ENCODE data around the gene WNT3A. TPM values are rescaled to one million over a fixed set of nuclear protein-coding genes. Genes with fewer than 3 reads are reported as not detected.

WNT3A gene
- polyA plus RNA-seq, 1 donor = not detected

GRCh38 chr1:228065543-228066347, 58.9 kb downstream of the WNT3A start:
- WGBS (ENCODE audit: insufficient coverage, low lambda C conversion rate) = no CpG with 5 or more reads among the region's 15 CpGs
- DNase-seq = no peak
- peaks cover 65% of the 10 kb centered on the region for H3K27me3 ChIP-seq (ENCODE audit: control insufficient read depth, insufficient read depth, low read length)
- no peak overlapping the region for H3K4me3 ChIP-seq (ENCODE audit: low read length)
- no peak overlapping the region for H3K27ac ChIP-seq (ENCODE audit: low read length)
- peaks cover 3% of the 10 kb centered on the region for H3K4me1 ChIP-seq (ENCODE audit: control insufficient read depth, insufficient read depth, low read length)
- H3K9me3 ChIP-seq (ENCODE audit: control insufficient read depth, low read depth, low read length) = no peaks in the 10 kb centered on the region
- no peaks in the 10 kb centered on the region for H3K36me3 ChIP-seq (ENCODE audit: control insufficient read depth, insufficient read depth, low read length)

- Histone ChIP-seq H3K4me1 (ENCODE audit: control insufficient read depth, insufficient read depth, low read length) (no peaks in the 10 kb centered on the region), H3K4me3 (ENCODE audit: low read length) (no peak overlapping the region), H3K9me3 (ENCODE audit: control insufficient read depth, low read depth, low read length) (no peaks in the 10 kb centered on the region), H3K36me3 (ENCODE audit: control insufficient read depth, insufficient read depth, low read length) (no peaks in the 10 kb centered on the region), H3K27ac (ENCODE audit: low read length) (no peak overlapping the region), H3K27me3 (ENCODE audit: control insufficient read depth, insufficient read depth, low read length) (peaks cover 62% of the 10 kb centered on the region)
- no peak for DNase-seq
- no CpG with 5 or more reads among the region's 4 CpGs for WGBS (ENCODE audit: insufficient coverage, low lambda C conversion rate)
Measured at GRCh38 chr1:228066416-228066815, 59.6 kb downstream of the WNT3A start.

GRCh38 chr1:228066891-228067654, 60.3 kb downstream of the WNT3A start:
- no peak for DNase-seq
- peaks cover 58% of the 10 kb centered on the region for H3K27me3 ChIP-seq (ENCODE audit: control insufficient read depth, insufficient read depth, low read length)

GRCh38 chr1:228068359-228068758, 61.6 kb downstream of the WNT3A start:
- no peak for DNase-seq
- WGBS (ENCODE audit: insufficient coverage, low lambda C conversion rate) = 81% methylated on average over 4 of the region's 7 CpGs
- no peaks in the 10 kb centered on the region for H3K9me3 ChIP-seq (ENCODE audit: control insufficient read depth, low read depth, low read length)
- H3K27me3 ChIP-seq (ENCODE audit: control insufficient read depth, insufficient read depth, low read length) = peaks cover 58% of the 10 kb centered on the region
- no peaks in the 10 kb centered on the region for H3K4me1 ChIP-seq (ENCODE audit: control insufficient read depth, insufficient read depth, low read length)
- no peak overlapping the region for H3K27ac ChIP-seq (ENCODE audit: low read length)
- H3K4me3 ChIP-seq (ENCODE audit: low read length) = no peak overlapping the region
- H3K36me3 ChIP-seq (ENCODE audit: control insufficient read depth, insufficient read depth, low read length) = no peaks in the 10 kb centered on the region

More at GRCh38 chr1:228066891-228067654, 60.3 kb downstream of the WNT3A start:
- H3K27ac ChIP-seq (ENCODE audit: low read length) = no peak overlapping the region
- no peak overlapping the region for H3K4me3 ChIP-seq (ENCODE audit: low read length)
- H3K9me3 ChIP-seq (ENCODE audit: control insufficient read depth, low read depth, low read length) = no peaks in the 10 kb centered on the region
- no CpG with 5 or more reads among the region's 10 CpGs for WGBS (ENCODE audit: insufficient coverage, low lambda C conversion rate)
- no peaks in the 10 kb centered on the region for H3K36me3 ChIP-seq (ENCODE audit: control insufficient read depth, insufficient read depth, low read length)
- H3K4me1 ChIP-seq (ENCODE audit: control insufficient read depth, insufficient read depth, low read length) = no peaks in the 10 kb centered on the region

GRCh38 chr1:228070173-228070572, 63.4 kb downstream of the WNT3A start:
- peaks cover 70% of the 10 kb centered on the region for H3K27me3 ChIP-seq (ENCODE audit: control insufficient read depth, insufficient read depth, low read length)
- no peaks in the 10 kb centered on the region for H3K9me3 ChIP-seq (ENCODE audit: control insufficient read depth, low read depth, low read length)
- DNase-seq = no peak
- H3K4me3 ChIP-seq (ENCODE audit: low read length) = no peak overlapping the region
- no peak overlapping the region for H3K27ac ChIP-seq (ENCODE audit: low read length)
- no peaks in the 10 kb centered on the region for H3K4me1 ChIP-seq (ENCODE audit: control insufficient read depth, insufficient read depth, low read length)
- 0% methylated on average over 1 of the region's 2 CpGs for WGBS (ENCODE audit: insufficient coverage, low lambda C conversion rate)
- no peaks in the 10 kb centered on the region for H3K36me3 ChIP-seq (ENCODE audit: control insufficient read depth, insufficient read depth, low read length)

GRCh38 chr1:228070851-228071250, 64.1 kb downstream of the WNT3A start:
- no peak for DNase-seq
- no peaks in the 10 kb centered on the region for H3K9me3 ChIP-seq (ENCODE audit: control insufficient read depth, low read depth, low read length)
- H3K4me1 ChIP-seq (ENCODE audit: control insufficient read depth, insufficient read depth, low read length) = no peaks in the 10 kb centered on the region
- H3K27me3 ChIP-seq (ENCODE audit: control insufficient read depth, insufficient read depth, low read length) = peaks cover 71% of the 10 kb centered on the region
- no peak overlapping the region for H3K27ac ChIP-seq (ENCODE audit: low read length)
- no peak overlapping the region for H3K4me3 ChIP-seq (ENCODE audit: low read length)
- H3K36me3 ChIP-seq (ENCODE audit: control insufficient read depth, insufficient read depth, low read length) = no peaks in the 10 kb centered on the region
- whole genome bisulfite sequencing (ENCODE audit: insufficient coverage, low lambda C conversion rate) = 74% methylated on average over 2 of the region's 3 CpGs

- WGBS (ENCODE audit: insufficient coverage, low lambda C conversion rate) = 86% methylated on average over 2 of the region's 7 CpGs
- H3K9me3 ChIP-seq (ENCODE audit: control insufficient read depth, low read depth, low read length) = no peaks in the 10 kb centered on the region
- no peak overlapping the region for H3K27ac ChIP-seq (ENCODE audit: low read length)
- no peaks in the 10 kb centered on the region for H3K36me3 ChIP-seq (ENCODE audit: control insufficient read depth, insufficient read depth, low read length)
- no peak overlapping the region for H3K4me3 ChIP-seq (ENCODE audit: low read length)
- H3K27me3 ChIP-seq (ENCODE audit: control insufficient read depth, insufficient read depth, low read length) = peaks cover 62% of the 10 kb centered on the region
- H3K4me1 ChIP-seq (ENCODE audit: control insufficient read depth, insufficient read depth, low read length) = no peaks in the 10 kb centered on the region
- DNase-seq = no peak
Measured at GRCh38 chr1:228071839-228072657, 65.2 kb downstream of the WNT3A start.

GRCh38 chr1:228072658-228073043, 65.9 kb downstream of the WNT3A start:
- Histone ChIP-seq H3K4me3 (ENCODE audit: low read length) (no peak overlapping the region), H3K36me3 (ENCODE audit: control insufficient read depth, insufficient read depth, low read length) (no peaks in the 10 kb centered on the region), H3K9me3 (ENCODE audit: control insufficient read depth, low read depth, low read length) (no peaks in the 10 kb centered on the region), H3K27ac (ENCODE audit: low read length) (no peak overlapping the region), H3K27me3 (ENCODE audit: control insufficient read depth, insufficient read depth, low read length) (peaks cover 57% of the 10 kb centered on the region), H3K4me1 (ENCODE audit: control insufficient read depth, insufficient read depth, low read length) (no peaks in the 10 kb centered on the region)
- DNase-seq = no peak
- no CpG with 5 or more reads among the region's 5 CpGs for WGBS (ENCODE audit: insufficient coverage, low lambda C conversion rate)

- Histone ChIP-seq H3K36me3 (ENCODE audit: control insufficient read depth, insufficient read depth, low read length) (no peaks in the 10 kb centered on the region), H3K27me3 (ENCODE audit: control insufficient read depth, insufficient read depth, low read length) (peaks cover 55% of the 10 kb centered on the region), H3K27ac (ENCODE audit: low read length) (no peak overlapping the region), H3K4me3 (ENCODE audit: low read length) (no peak overlapping the region), H3K4me1 (ENCODE audit: control insufficient read depth, insufficient read depth, low read length) (no peaks in the 10 kb centered on the region), H3K9me3 (ENCODE audit: control insufficient read depth, low read depth, low read length) (no peaks in the 10 kb centered on the region)
- WGBS (ENCODE audit: insufficient coverage, low lambda C conversion rate) = no CpG with 5 or more reads among the region's 23 CpGs
- DNase-seq = no peak
Measured at GRCh38 chr1:228073061-228073856, 66.5 kb downstream of the WNT3A start.

Measured in large intestine (tissue), 3 donors.